ENCODE data around the gene CASKIN2. TPM values are rescaled to one million over a fixed set of nuclear protein-coding genes. Genes with fewer than 3 reads are reported as not detected.

Gene CASKIN2
- total and polyA plus RNA-seq, 4 donors: 2.3 to 12.1 (median 8.6) TPM

- TF ChIP-seq HNF4A (conservative IDR thresholded peaks at IDR 0.05) (no peak), RAD21 (IDR thresholded peaks at IDR 0.05) (no peak)
- 78% methylated on average over 16 of the region's 16 CpGs for whole genome bisulfite sequencing
- Histone ChIP-seq H3K4me1 (ENCODE audit: control insufficient read depth in 4 of 4, insufficient read depth in 4 of 4, low read length in 3 of 4) (peaks cover 5 to 18% (median 11%) of the 10 kb centered on the region in 4 donors), H3K4me3 (ENCODE audit: low read depth in 1 of 3, low read length in 3 of 3) (no peak overlapping the region), H3K9me3 (ENCODE audit: control insufficient read depth in 4 of 4, low read length in 3 of 4) (no peaks in the 10 kb centered on the region), H3K36me3 (ENCODE audit: control insufficient read depth in 4 of 4, insufficient read depth in 3 of 4, low read depth in 1 of 4, low read length in 3 of 4) (peaks cover 7 to 50% (median 22%) of the 10 kb centered on the region in 4 donors), H3K27me3 (ENCODE audit: control insufficient read depth in 4 of 4, insufficient read depth in 4 of 4, low read length in 3 of 4) (no peaks in the 10 kb centered on the region), H3K27ac (ENCODE audit: low read depth in 1 of 2, low read length in 2 of 2) (no peak overlapping the region), H3K9ac (ENCODE audit: low read depth in 1 of 2, low read length in 2 of 2) (no peak overlapping the region)
- DNase-seq (ENCODE audit: low spot score): no peak
Observed at GRCh38 chr17:75499313-75500022, 15.9 kb downstream of the CASKIN2 start.

- no peak for DNase-seq (ENCODE audit: low spot score)
- Histone ChIP-seq H3K9me3 (ENCODE audit: control insufficient read depth in 4 of 4, low read length in 3 of 4) (no peaks in the 10 kb centered on the region), H3K27me3 (ENCODE audit: control insufficient read depth in 4 of 4, insufficient read depth in 4 of 4, low read length in 3 of 4) (no peaks in the 10 kb centered on the region), H3K9ac (ENCODE audit: low read depth in 1 of 2, low read length in 2 of 2) (no peak overlapping the region), H3K36me3 (ENCODE audit: control insufficient read depth in 4 of 4, insufficient read depth in 3 of 4, low read depth in 1 of 4, low read length in 3 of 4) (peaks cover 7 to 57% (median 25%) of the 10 kb centered on the region in 4 donors), H3K4me1 (ENCODE audit: control insufficient read depth in 4 of 4, insufficient read depth in 4 of 4, low read length in 3 of 4) (peaks cover under 1 to 11% (median 5%) of the 10 kb centered on the region in 4 donors), H3K4me3 (ENCODE audit: low read depth in 1 of 3, low read length in 3 of 3) (no peak overlapping the region), H3K27ac (ENCODE audit: low read depth in 1 of 2, low read length in 2 of 2) (no peak overlapping the region)
- no peak for TF ChIP-seq RAD21 (IDR thresholded peaks at IDR 0.05)
- no peak for TF ChIP-seq YY1 (IDR thresholded peaks at IDR 0.05)
- TF ChIP-seq, protein P1, sequence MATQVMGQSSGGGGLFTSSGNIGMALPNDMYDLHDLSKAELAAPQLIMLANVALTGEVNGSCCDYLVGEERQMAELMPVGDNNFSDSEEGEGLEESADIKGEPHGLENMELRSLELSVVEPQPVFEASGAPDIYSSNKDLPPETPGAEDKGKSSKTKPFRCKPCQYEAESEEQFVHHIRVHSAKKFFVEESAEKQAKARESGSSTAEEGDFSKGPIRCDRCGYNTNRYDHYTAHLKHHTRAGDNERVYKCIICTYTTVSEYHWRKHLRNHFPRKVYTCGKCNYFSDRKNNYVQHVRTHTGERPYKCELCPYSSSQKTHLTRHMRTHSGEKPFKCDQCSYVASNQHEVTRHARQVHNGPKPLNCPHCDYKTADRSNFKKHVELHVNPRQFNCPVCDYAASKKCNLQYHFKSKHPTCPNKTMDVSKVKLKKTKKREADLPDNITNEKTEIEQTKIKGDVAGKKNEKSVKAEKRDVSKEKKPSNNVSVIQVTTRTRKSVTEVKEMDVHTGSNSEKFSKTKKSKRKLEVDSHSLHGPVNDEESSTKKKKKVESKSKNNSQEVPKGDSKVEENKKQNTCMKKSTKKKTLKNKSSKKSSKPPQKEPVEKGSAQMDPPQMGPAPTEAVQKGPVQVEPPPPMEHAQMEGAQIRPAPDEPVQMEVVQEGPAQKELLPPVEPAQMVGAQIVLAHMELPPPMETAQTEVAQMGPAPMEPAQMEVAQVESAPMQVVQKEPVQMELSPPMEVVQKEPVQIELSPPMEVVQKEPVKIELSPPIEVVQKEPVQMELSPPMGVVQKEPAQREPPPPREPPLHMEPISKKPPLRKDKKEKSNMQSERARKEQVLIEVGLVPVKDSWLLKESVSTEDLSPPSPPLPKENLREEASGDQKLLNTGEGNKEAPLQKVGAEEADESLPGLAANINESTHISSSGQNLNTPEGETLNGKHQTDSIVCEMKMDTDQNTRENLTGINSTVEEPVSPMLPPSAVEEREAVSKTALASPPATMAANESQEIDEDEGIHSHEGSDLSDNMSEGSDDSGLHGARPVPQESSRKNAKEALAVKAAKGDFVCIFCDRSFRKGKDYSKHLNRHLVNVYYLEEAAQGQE (IDR thresholded peaks at IDR 0.05): no peak
- TF ChIP-seq GABPA (IDR thresholded peaks at IDR 0.05 in 1 of 2, conservative IDR thresholded peaks at IDR 0.05 in 1 of 2): no peak
- TF ChIP-seq, protein P2, sequence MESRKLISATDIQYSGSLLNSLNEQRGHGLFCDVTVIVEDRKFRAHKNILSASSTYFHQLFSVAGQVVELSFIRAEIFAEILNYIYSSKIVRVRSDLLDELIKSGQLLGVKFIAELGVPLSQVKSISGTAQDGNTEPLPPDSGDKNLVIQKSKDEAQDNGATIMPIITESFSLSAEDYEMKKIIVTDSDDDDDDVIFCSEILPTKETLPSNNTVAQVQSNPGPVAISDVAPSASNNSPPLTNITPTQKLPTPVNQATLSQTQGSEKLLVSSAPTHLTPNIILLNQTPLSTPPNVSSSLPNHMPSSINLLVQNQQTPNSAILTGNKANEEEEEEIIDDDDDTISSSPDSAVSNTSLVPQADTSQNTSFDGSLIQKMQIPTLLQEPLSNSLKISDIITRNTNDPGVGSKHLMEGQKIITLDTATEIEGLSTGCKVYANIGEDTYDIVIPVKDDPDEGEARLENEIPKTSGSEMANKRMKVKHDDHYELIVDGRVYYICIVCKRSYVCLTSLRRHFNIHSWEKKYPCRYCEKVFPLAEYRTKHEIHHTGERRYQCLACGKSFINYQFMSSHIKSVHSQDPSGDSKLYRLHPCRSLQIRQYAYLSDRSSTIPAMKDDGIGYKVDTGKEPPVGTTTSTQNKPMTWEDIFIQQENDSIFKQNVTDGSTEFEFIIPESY (IDR thresholded peaks at IDR 0.05): no peak
- no peak for TF ChIP-seq HNF4G (IDR thresholded peaks at IDR 0.05)
- TF ChIP-seq FOXA2 (IDR thresholded peaks at IDR 0.05): no peak
- no peak for TF ChIP-seq SP1 (IDR thresholded peaks at IDR 0.05)
- no peak for TF ChIP-seq EGR1 (IDR thresholded peaks at IDR 0.05; ENCODE audit: low read depth in 2 of 2)
- TF ChIP-seq HNF4A (conservative IDR thresholded peaks at IDR 0.05): no peak
- TF ChIP-seq, protein P3, sequence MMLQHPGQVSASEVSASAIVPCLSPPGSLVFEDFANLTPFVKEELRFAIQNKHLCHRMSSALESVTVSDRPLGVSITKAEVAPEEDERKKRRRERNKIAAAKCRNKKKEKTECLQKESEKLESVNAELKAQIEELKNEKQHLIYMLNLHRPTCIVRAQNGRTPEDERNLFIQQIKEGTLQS (IDR thresholded peaks at IDR 0.05): no peak
- no peak for TF ChIP-seq RXRA (IDR thresholded peaks at IDR 0.05)
- TF ChIP-seq FOXA1 (IDR thresholded peaks at IDR 0.05): no peak
- no peak for TF ChIP-seq JUND (IDR thresholded peaks at IDR 0.05)
- no peak for TF ChIP-seq MAX (IDR thresholded peaks at IDR 0.05)
- 68% methylated on average over 16 of the region's 16 CpGs for WGBS
Observed at GRCh38 chr17:75498726-75499213, 16.6 kb downstream of the CASKIN2 start.

All from liver (tissue), 9 donors.